ENCODE measurements around the gene HSPA2. TPM values are rescaled to one million over a fixed set of nuclear protein-coding genes. Genes with fewer than 3 reads are reported as not detected.

Gene HSPA2
- total RNA-seq, 1 experiment from 2014 or later, result 30.2 TPM

DNA sequence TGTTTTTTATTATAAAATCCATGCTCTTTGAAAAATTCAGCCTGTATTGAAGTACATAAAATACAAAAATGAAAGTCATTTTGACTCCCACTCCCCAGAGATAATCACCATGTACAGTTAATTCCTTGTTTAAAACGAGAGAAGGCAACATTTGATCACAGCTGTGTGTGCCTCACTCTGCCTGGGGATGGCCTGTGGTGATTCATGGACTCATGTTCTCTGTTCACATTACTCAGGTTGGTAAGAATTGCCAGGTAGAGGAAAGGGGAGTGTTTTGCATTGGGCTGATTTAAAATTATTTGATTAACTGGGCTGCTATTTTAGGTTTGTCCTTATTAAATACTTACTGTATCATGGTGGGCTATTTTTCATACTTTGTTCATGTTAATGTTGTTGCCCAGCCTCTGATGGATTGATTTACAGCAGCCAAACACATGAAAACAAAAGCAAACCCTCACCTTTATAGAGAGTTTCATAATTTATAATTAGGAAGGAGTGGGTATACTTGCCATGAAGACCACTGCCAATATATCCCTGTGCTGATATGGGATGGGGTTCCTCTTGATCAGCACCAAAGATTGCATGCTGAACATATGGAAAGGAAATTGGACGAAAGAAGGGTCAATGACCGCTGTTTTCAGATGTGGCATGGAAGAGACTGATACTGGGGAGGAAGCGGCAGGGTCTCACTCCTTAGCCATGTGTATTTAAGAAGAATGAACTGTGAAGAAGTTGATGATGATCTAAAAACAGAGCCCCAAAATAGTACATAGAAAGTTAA, 33.0 kb upstream of the HSPA2 start (continued):
- TF ChIP-seq E2F1 (CRISPR knock-in tag; IDR thresholded peaks at IDR 0.05) (no peak), TP53 (CRISPR knock-in tag; IDR thresholded peaks at IDR 0.05) (no peak), MLX (CRISPR knock-in tag; IDR thresholded peaks at IDR 0.05) (no peak), GABPB1 (CRISPR knock-in tag; IDR thresholded peaks at IDR 0.05) (no peak)

DNA sequence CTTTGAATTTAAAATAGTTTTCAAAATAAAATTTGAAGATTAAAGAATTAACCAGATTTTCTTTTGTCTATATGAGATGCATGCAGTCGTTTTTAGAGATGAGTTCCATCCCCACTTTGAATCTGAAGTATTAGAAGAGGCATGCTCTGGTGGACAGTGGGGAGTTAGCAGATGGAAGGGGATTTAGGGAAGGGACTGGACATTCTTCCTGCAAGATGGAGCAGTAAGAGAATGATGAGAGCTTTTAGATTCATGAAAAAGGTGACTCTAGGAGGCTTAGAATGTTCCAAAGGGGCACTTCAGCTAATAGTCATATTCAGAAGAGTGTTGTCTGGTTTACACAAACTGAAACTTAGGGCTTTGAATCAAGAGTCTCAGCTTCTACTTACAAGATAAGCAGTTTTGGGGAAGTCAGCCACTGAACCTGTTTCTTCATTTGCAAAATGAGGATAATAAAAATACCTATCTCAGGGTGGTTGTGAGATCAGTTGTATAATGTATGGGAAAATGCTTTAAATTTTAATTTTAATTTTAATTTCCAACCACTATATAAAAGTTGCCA, 32.2 kb upstream of the HSPA2 start:
- TF ChIP-seq, protein P1, sequence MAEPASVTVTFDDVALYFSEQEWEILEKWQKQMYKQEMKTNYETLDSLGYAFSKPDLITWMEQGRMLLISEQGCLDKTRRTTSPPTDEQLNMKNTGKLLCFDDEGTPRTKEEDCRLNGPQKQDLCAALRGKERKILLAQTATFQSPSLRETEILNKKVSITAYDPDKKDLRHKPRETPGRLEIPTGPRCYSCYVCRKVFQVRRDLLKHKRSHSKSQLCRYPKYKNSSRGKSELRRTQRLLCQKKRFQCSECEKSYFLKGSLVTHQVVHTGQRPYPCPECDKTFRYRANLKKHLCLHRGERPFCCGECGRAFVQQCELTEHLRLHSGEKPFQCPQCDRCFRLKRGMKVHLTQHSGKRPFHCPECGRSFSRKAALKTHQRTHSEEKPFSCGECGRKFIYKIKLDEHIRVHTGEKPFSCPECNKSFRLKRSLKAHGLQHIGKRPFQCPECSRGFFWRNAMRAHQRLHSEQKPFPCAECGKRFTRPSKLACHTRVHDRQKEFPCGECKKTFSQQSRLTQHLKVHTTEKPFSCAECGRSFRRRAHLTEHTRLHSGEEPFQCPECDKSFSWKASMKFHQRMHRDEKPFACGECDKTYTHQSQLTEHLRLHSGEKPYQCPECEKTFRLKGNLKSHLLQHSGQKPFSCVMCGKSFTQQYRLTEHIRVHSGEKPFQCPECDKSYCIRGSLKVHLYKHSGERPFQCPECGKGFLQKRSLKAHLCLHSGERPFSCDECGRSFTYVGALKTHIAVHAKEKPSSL (CRISPR knock-in tag; conservative IDR thresholded peaks at IDR 0.05), result no peak
- TF ChIP-seq ZNF138 (CRISPR knock-in tag; conservative IDR thresholded peaks at IDR 0.05) (no peak), MLX (CRISPR knock-in tag; IDR thresholded peaks at IDR 0.05) (no peak), FOXK1 (CRISPR knock-in tag; IDR thresholded peaks at IDR 0.05) (no peak), ZNF317 (CRISPR knock-in tag; IDR thresholded peaks at IDR 0.05; ENCODE audit: borderline replicate concordance, low read depth) (no peak), E2F5 (CRISPR knock-in tag; IDR thresholded peaks at IDR 0.05) (no peak), ZNF396 (CRISPR knock-in tag; IDR thresholded peaks at IDR 0.05; ENCODE audit: borderline replicate concordance) (no peak), PRDM15 (CRISPR knock-in tag; IDR thresholded peaks at IDR 0.05) (no peak), ZNF671 (CRISPR knock-in tag; IDR thresholded peaks at IDR 0.05) (no peak), E2F1 (CRISPR knock-in tag; IDR thresholded peaks at IDR 0.05) (no peak)
- TF ChIP-seq, protein P2, sequence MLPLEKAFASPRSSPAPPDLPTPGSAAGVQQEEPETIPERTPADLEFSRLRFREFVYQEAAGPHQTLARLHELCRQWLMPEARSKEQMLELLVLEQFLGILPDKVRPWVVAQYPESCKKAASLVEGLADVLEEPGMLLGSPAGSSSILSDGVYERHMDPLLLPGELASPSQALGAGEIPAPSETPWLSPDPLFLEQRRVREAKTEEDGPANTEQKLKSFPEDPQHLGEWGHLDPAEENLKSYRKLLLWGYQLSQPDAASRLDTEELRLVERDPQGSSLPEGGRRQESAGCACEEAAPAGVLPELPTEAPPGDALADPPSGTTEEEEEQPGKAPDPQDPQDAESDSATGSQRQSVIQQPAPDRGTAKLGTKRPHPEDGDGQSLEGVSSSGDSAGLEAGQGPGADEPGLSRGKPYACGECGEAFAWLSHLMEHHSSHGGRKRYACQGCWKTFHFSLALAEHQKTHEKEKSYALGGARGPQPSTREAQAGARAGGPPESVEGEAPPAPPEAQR (CRISPR knock-in tag; IDR thresholded peaks at IDR 0.05), result no peak
- TF ChIP-seq, protein P3, sequence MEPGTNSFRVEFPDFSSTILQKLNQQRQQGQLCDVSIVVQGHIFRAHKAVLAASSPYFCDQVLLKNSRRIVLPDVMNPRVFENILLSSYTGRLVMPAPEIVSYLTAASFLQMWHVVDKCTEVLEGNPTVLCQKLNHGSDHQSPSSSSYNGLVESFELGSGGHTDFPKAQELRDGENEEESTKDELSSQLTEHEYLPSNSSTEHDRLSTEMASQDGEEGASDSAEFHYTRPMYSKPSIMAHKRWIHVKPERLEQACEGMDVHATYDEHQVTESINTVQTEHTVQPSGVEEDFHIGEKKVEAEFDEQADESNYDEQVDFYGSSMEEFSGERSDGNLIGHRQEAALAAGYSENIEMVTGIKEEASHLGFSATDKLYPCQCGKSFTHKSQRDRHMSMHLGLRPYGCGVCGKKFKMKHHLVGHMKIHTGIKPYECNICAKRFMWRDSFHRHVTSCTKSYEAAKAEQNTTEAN (CRISPR knock-in tag; IDR thresholded peaks at IDR 0.05), result no peak
- Mint-ChIP-seq H3K9me3 (no peaks in the 10 kb centered on the region), H3K4me1 (peaks cover 58% of the 10 kb centered on the region), H3K27ac (no peak overlapping the region), H3K27me3 (ENCODE audit: low read depth) (no peaks in the 10 kb centered on the region), H3K36me3 (no peaks in the 10 kb centered on the region), H3K4me3 (no peak overlapping the region)
- ATAC-seq (no peak), DNase-seq (ENCODE audit: low spot score) (no peak)
- ChIA-PET CTCF (interaction anchor here (1.4 to 2.4 kb wide), 3 partner anchors 32 to 164 kb away, joined by 5 to 12 read pairs (median 6); partner anchors contain the start of gene HSPA2), POLR2A (no interaction called here)
